IMR-90 (cell line): ENCODE data around the gene MYH10. TPM values are rescaled to one million over a fixed set of nuclear protein-coding genes. Genes with fewer than 3 reads are reported as not detected.

ENCODE experiments used
- ATAC-seq: fragments of 200-7000 bp; cut with Tn5 transposase; 2 replicates; pipeline ENCODE4 v1.9.1; 2020; ENCODE audit warnings: low read depth, mild to moderate bottlenecking, moderate library complexity
- BruUV-seq: library from RNA; stranded (reverse); fragments of 400-500 nt; replicated peaks from 2 replicates; lab custom pipeline; 2021; lab: Mats Ljungman, UMichigan
- CTCF ChIA-PET: fragments of 300-600 bp; formaldehyde crosslinking; extraction: SDS; loops from one replicate; lab custom pipeline; 2021; ENCODE audit warnings: antibody characterized with exemption; lab: Yijun Ruan, JAX
- POLR2A ChIA-PET: fragments of 300-600 bp; sonication (Branson Sonifier 250); formaldehyde crosslinking; loops from one replicate; lab custom pipeline; 2022; ENCODE audit warnings: antibody characterized with exemption; ENCODE audit not compliant: unreplicated experiment; lab: Charles Lee
- DNase-seq: peaks from one replicate; pipeline ENCODE4 v3.0.0; 2013
- H2AFZ ChIP-seq: replicated peaks from 2 replicates; pipeline ENCODE3; 2013; ENCODE audit warnings: low read length, mild to moderate bottlenecking; ENCODE audit not compliant: poor library complexity
- H2AK5ac ChIP-seq: 2 replicates; pipeline ENCODE4 v1.6.1; 2013; ENCODE audit warnings: low read depth, low read length, inconsistent platforms
- H2AK9ac ChIP-seq: replicated peaks from 2 replicates; pipeline ENCODE3; 2013; ENCODE audit warnings: mild to moderate bottlenecking, low read depth, low read length, moderate library complexity; ENCODE audit not compliant: poor library complexity
- H2BK120ac ChIP-seq: 2 replicates; pipeline ENCODE4 v1.6.1; 2013; ENCODE audit warnings: low read depth, low read length, inconsistent platforms
- H2BK15ac ChIP-seq: 3 replicates; pipeline ENCODE4 v1.6.1; 2013; ENCODE audit warnings: low read depth, low read length, inconsistent platforms
- H2BK20ac ChIP-seq: 2 replicates; pipeline ENCODE4 v1.6.1; 2013; ENCODE audit warnings: low read depth, mild to moderate bottlenecking, inconsistent platforms, low read length, moderate library complexity
- H2BK5ac ChIP-seq: 2 replicates; pipeline ENCODE4 v1.6.1; 2013; ENCODE audit warnings: mild to moderate bottlenecking, low read depth, low read length, inconsistent platforms; ENCODE audit not compliant: poor library complexity, severe bottlenecking
- H3K14ac ChIP-seq: replicated peaks from 2 replicates; pipeline ENCODE4 v1.6.1; 2013; ENCODE audit warnings: low read depth, low read length, inconsistent platforms
- H3K18ac ChIP-seq: 2 replicates; pipeline ENCODE4 v1.6.1; 2013; ENCODE audit warnings: low read depth, low read length, control low read depth
- H3K23ac ChIP-seq: 2 replicates; pipeline ENCODE4 v1.6.1; 2013; ENCODE audit warnings: low read depth, low read length, inconsistent platforms
- H3K27ac ChIP-seq: 2 replicates; pipeline ENCODE4 v1.5.1; 2013; ENCODE audit warnings: mild to moderate bottlenecking, control low read depth, low read length; ENCODE audit not compliant: insufficient read depth
- H3K27me3 ChIP-seq: 2 replicates; pipeline ENCODE4 v1.6.1; 2013; ENCODE audit warnings: low read length; ENCODE audit not compliant: control insufficient read depth, insufficient read depth
- H3K36me3 ChIP-seq: 2 replicates; pipeline ENCODE4 v1.6.1; 2013; ENCODE audit warnings: low read length, mixed read lengths; ENCODE audit not compliant: control insufficient read depth, insufficient read depth
- H3K4ac ChIP-seq: 2 replicates; pipeline ENCODE4 v1.6.1; 2013; ENCODE audit warnings: low read depth, low read length, inconsistent platforms
- H3K4me1 ChIP-seq: 2 replicates; pipeline ENCODE4 v1.6.1; 2013; ENCODE audit warnings: low read length, mixed read lengths; ENCODE audit not compliant: control insufficient read depth, insufficient read depth
- H3K4me2 ChIP-seq: 2 replicates; pipeline ENCODE4 v1.6.1; 2013; ENCODE audit warnings: low read depth, mild to moderate bottlenecking, control low read depth, low read length, moderate library complexity
- H3K4me3 ChIP-seq: 2 replicates; pipeline ENCODE4 v1.5.1; 2013; ENCODE audit warnings: low read depth, mild to moderate bottlenecking, control low read depth, low read length, moderate library complexity; ENCODE audit not compliant: insufficient read depth
- H3K56ac ChIP-seq: 2 replicates; pipeline ENCODE4 v1.6.1; 2013; ENCODE audit warnings: low read length, inconsistent platforms; ENCODE audit not compliant: insufficient read depth; ENCODE audit errors: extremely low read depth
- H3K79me1 ChIP-seq, 2 experiments: 2 replicates each; pipeline ENCODE4 v1.6.1; 2013; ENCODE audit warnings: low read length in 2 of 2, inconsistent platforms in 1 of 2, low read depth in 1 of 2
- H3K9ac ChIP-seq: 2 replicates; pipeline ENCODE4 v1.6.1; 2013; ENCODE audit warnings: low read depth, low read length, control low read depth
- H3K9me1 ChIP-seq: 2 replicates; pipeline ENCODE4 v1.6.1; 2013; ENCODE audit warnings: low read length, inconsistent platforms; ENCODE audit not compliant: insufficient read depth
- H3K9me3 ChIP-seq: 2 replicates; pipeline ENCODE4 v1.6.1; 2013; ENCODE audit warnings: low read length; ENCODE audit not compliant: control insufficient read depth, insufficient read depth
- H4K20me1 ChIP-seq: 2 replicates; pipeline ENCODE4 v1.6.1; 2013; ENCODE audit warnings: low read length, inconsistent platforms; ENCODE audit not compliant: insufficient read depth
- H4K5ac ChIP-seq: 2 replicates; pipeline ENCODE4 v1.6.1; 2013; ENCODE audit warnings: mild to moderate bottlenecking, low read depth, low read length, control low read depth
- H4K8ac ChIP-seq, 2 experiments: 2 replicates each; pipeline ENCODE4 v1.6.1; 2013; ENCODE audit warnings: low read depth in 2 of 2, low read length in 2 of 2, control low read depth in 1 of 2, inconsistent platforms in 1 of 2
- H4K91ac ChIP-seq: 2 replicates; pipeline ENCODE4 v1.6.1; 2013; ENCODE audit warnings: low read depth, low read length, inconsistent platforms; ENCODE audit not compliant: insufficient read depth
- CEBPB ChIP-seq: IDR thresholded peaks from 2 replicates; pipeline ENCODE4 v1.6.1; 2012; ENCODE audit warnings: low read depth, low read length, improper control_type of control experiment
- MAFK ChIP-seq: IDR thresholded peaks from 2 replicates; pipeline ENCODE4 v1.6.1; 2012; ENCODE audit warnings: low read depth, low read length, improper control_type of control experiment
- RCOR1 ChIP-seq: IDR thresholded peaks from 2 replicates; pipeline ENCODE4 v1.6.1; 2012; ENCODE audit warnings: mild to moderate bottlenecking, low read length, improper control_type of control experiment; ENCODE audit not compliant: insufficient replicate concordance
- RFX5 ChIP-seq: IDR thresholded peaks from 2 replicates; pipeline ENCODE4 v1.8.0; 2012; ENCODE audit warnings: low read depth, mild to moderate bottlenecking, low read length, moderate library complexity
- WGBS, 2 experiments: methylation state at CpG; one replicate each; pipeline versions ENCODE4 v1.1.5 to v1.1.7; 2013; ENCODE audit warnings: missing lambda C conversion rate in 2 of 2; ENCODE audit not compliant: insufficient read length in 1 of 2; ENCODE audit errors: extremely low coverage in 2 of 2; 5-methylcytosine and 5-hydroxymethylcytosine counted together
- dilution Hi-C: fragments of 300-500 bp; cut with HindIII; formaldehyde crosslinking; loops from one replicate; pipeline ENCODE4 v1.14.3; 2018; ENCODE audit warnings: low sequenced_read_pairs; ENCODE audit not compliant: unreplicated experiment
- in situ Hi-C: fragments of 300-500 bp; cut with MboI; formaldehyde crosslinking; loops from 3 replicates; pipeline ENCODE4 v1.14.3; 2019; ENCODE audit warnings: low sequenced_read_pairs, inconsistent platforms, mixed read lengths
- intact Hi-C: fragments of 100-400 bp; cut with micrococcal nuclease; formaldehyde crosslinking; loops from 2 replicates; pipeline ENCODE4 v1.10.0; 2022
- polyA plus RNA-seq, 3 experiments: library from polyadenylated mRNA; depleted of rRNA; stranded (reverse); fragments of >200 nt; gene quantifications; 2 replicates each; pipeline ENCODE4 v1.2.3, GENCODE V29; 2012; ENCODE audit warnings: low replicate concordance in 1 of 3
- total RNA-seq: library from RNA; depleted of rRNA; stranded (reverse); fragments of >200 nt; gene quantifications from 2 replicates; pipeline ENCODE4 v1.2.3, GENCODE V29; 2012

MYH10 gene
- total and polyA plus RNA-seq, 2 of the 4 experiments (the other 2 are of a cell fraction): 71.2 to 95.2 TPM

GRCh38 chr17:8606401-8606800 is 24.1 kb downstream of the MYH10 start:
- Histone ChIP-seq H4K8ac (no peak overlapping the region), H3K4me2 (peak overlapping the region; percentile 6; the same call in 1 of the 2 replicates), H3K23ac (peak overlapping the region; percentile 19; the same call in 1 of the 2 replicates), H4K5ac (no peak overlapping the region), H3K4ac (no peak overlapping the region), H4K91ac (no peak overlapping the region), H3K4me1 (peaks cover 9% of the 10 kb centered on the region), H4K20me1 (peaks cover 14% of the 10 kb centered on the region), H3K27ac (no peak overlapping the region), H2AFZ (no peak overlapping the region), H3K36me3 (peaks cover 3% of the 10 kb centered on the region; the same call in 1 of the 2 replicates), H3K9me1 (peaks cover 9% of the 10 kb centered on the region; the same call in 1 of the 2 replicates), H2BK5ac (no peak overlapping the region), H2AK9ac (no peak overlapping the region), H3K14ac (no peak overlapping the region), H2AK5ac (no peak overlapping the region), H3K9ac (no peak overlapping the region), H3K9me3 (0 out of 2 replicates have a peak, but pooled peaks cover 1% of the 10 kb centered on the region), H3K18ac (no peak overlapping the region), H3K4me3 (no peak overlapping the region), H3K56ac (no peak overlapping the region), H2BK120ac (no peak overlapping the region), H3K27me3 (no peaks in the 10 kb centered on the region), H2BK20ac (no peak overlapping the region), H3K79me1 (peaks cover 27 to 44% of the 10 kb centered on the region in 2 experiments), H2BK15ac (no peak overlapping the region)
- ChIA-PET CTCF (interaction anchor here (1.2 kb wide), 1 partner anchor 17 kb away, joined by 4 read pairs; no protein-coding TSS in a partner anchor), POLR2A (no interaction called here)
- in situ Hi-C loops (no loop called here), intact Hi-C loops (no loop called here), dilution Hi-C loops (no loop called here)
- no TSS peak for BruUV-seq
- TF ChIP-seq CEBPB (no peak), RFX5 (no peak), RCOR1 (no peak), MAFK (no peak)
- ATAC-seq (peak; percentile 64; the same call in 1 of the 2 replicates), DNase-seq (no peak)
- WGBS, 2 experiments: 60% methylated on average over 2 of the region's 3 CpGs; no CpG with 5 or more reads in 1 of the 2 experiments
